Right lung (tissue), 5 donors: ENCODE measurements around the gene SEC16A. TPM values are rescaled to one million over a fixed set of nuclear protein-coding genes. Genes with fewer than 3 reads are reported as not detected.
A peak's percentile ranks its signal among the peaks of the same experiment; 100 is the strongest.
"Not testable (repeated sequence)": the region's sequence is repeated elsewhere in the genome, so short reads cannot be mapped to it uniquely, and the experiment has no call there.

Source experiments
- DNase-seq, 2 donors: peaks; one replicate each; pipeline ENCODE4 v3.0.0-alpha.2; 2013
- polyA plus RNA-seq, 5 donors: library from polyadenylated mRNA; unstranded; fragments of 120-200 nt; gene quantifications; one replicate each; pipeline versions ENCODE4 v1.2.1 to v1.2.3, GENCODE V29; 2013; ENCODE audit warnings: inconsistent platforms in 1 of 5, low replicate concordance in 1 of 5; ENCODE audit not compliant: insufficient read length in 5 of 5, insufficient read depth in 1 of 5

SEC16A gene
- polyA plus RNA-seq, 5 donors, result 42.9 to 65.9 (median 52.9) TPM

DNA sequence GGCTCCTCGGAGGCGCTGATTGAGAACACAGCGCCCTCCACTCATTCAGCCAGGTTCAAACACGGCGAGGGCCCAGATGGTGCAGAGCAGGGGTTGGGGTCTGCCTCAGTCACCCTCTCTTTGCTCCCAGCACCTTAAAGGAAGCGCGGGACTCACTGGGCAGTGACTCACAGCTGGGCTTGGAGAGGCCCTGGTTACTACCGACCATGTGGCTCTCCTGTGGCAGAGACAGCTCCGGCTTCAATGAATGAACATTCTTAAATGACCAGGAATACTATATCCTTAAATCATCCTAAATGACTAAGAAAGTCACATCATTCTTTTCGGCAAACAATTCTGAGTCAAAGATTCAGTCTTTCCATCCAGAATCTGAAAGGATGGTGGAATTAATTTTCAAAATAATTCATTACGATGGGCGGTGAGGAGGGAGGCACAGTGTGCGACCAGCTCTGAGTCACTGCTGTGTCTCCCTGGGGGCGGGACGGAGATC is 41.6 kb downstream of the SEC16A start:
- DNase-seq, result no peak

DNA sequence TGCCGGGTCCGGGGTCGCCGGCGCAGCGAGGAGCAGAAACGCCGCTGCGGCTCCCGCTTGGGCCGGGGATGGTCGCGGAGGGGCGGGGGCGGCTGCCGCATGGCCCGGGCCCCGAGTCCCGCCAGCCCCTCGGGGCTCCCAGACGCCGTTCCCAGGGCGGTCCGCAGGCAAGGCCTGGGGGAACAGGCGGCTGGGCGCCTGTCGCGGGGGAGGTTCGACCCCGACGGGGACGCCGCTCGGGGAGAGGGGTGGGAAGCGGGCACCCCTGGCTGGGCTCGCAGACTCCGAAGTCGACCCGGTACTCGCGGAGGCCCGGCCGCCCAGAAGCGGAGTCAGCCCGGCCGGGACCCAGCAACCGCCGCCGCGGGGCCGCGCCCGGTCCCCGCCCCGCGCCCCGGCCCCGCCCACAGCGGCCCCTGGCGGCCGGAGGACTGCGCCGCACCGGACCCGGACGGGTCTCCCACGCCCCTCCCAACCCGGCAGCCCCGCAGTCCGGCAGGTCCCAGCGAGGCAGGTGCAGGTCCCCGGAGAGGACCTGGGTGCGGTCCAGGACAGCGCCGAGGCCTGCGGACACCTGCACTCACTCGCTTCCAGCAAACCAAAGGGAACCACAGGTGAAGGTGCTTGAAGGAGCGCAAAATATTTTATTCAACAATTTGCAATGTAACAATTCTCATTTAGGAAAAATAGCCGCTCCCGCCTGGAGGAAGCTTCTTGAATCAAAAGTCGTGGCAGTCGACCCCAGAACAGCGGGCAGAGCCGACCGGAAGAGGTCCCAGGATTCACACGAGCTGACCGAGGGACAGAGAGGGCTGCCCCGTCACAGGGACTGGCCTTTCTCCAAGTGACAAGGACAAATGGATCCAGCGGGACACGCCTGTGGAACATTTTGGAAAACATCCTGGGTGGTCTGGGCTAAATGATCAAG is 43.1 kb downstream of the SEC16A start, which contains the start of gene INPP5E:
TSS of gene INPP5E (minus strand) at position 365 of the 928 bp plus-strand sequence. CDS start 426 bp downstream, outside the sequence.
- peak; percentile 58 to 70 for DNase-seq

DNA sequence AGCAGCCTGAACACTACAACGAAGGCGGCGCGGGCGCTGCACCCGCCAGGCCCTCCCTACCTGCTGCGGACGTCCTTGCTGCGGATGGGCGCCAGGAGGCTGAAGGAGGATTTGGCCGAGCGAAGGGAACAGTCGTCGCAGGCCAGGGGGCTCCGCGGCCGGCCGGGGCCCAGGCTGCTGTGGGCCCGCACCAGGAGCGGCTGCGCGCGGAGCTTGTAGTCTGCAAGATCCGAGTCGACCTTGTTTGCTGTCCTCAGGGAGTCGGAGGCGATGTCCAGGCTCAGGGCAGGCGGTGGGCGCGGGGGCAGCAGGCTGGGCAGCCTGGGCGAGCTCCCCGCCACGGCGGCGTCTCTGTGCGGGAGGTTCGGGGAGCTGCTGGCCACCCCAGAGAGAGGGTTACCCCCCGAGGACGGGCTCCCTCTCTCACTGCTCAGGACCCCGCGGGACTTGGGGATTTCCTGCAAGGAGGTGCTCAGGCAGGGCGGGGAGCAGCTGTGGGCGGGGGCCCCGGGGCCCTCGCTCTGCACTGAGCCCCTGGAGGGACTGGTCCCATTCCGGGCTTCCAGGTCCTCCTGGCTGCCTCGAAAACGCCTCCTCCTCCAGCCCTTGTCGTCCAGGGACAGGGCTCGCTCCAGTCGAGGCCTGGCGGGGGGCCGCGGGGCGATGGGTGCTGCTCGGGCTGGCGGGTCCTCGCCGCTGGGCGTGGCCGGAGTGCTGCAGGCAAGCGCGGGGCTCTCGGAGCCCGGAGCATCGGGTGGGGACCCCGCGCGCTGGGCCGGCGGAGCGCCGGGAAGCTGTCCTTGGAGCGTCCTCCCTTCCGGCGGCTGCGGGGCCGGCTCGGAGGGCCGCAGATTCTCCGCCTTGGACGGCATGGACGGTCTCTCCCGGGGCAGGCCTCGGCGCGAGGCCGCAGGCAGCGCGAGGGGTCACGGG is 44.0 kb downstream of the SEC16A start:
- peak; percentile 5 to 11 for DNase-seq

DNA sequence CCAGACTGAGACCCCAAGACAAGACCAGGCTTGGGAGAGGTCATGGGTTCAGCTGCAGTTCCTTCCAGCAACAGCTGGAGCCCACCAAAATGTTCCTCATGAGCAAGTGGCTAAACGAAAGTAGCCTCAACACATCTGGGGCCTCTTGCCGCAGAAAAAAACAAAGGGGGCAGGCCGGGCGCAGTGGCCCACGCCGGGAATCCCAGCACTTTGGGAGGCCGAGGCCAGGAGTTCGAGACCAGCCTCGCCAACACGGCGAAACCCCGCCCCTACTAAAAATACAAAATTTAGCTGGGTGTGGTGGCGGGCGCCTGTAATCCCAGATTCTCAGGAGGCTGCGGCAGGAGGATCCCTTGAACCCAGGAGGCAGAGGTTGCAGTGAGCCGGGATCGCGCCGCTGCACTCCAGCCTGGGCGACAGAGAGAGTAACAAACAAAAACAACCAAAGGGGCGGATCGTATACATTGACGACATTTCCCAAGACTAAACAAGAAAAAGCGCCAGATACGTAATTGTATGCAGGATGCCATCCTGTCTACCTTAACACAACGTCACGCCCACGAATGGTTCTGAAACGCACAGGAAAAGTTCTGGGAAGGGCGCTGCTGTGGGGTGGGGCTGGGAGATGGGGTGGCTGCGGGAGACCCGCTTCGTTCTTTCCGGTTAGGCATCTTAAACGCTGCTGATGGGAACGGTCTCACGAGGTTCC is 44.8 kb downstream of the SEC16A start:
- peak in 1 of 2 donors; percentile 6 for DNase-seq

DNA sequence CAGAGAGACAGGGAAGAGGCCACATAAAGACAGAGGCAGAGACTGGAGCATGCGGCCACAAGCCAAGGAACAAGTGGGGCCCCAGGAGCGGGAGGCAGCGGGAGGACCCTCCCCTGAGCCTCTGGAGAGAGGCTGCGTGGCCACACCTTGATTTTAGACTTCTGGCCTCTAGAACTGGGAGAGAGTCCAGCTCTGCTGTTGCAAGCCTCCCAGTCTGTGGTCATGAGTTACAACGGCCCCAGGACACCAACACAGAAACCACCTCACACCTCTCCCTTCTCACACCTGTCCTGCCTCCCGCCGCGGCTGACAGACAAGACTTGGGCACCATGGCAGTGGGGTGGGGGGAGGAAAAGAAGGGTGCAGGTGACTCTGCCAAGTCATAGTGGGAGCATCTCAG is 45.4 kb downstream of the SEC16A start:
- DNase-seq, result no peak

DNA sequence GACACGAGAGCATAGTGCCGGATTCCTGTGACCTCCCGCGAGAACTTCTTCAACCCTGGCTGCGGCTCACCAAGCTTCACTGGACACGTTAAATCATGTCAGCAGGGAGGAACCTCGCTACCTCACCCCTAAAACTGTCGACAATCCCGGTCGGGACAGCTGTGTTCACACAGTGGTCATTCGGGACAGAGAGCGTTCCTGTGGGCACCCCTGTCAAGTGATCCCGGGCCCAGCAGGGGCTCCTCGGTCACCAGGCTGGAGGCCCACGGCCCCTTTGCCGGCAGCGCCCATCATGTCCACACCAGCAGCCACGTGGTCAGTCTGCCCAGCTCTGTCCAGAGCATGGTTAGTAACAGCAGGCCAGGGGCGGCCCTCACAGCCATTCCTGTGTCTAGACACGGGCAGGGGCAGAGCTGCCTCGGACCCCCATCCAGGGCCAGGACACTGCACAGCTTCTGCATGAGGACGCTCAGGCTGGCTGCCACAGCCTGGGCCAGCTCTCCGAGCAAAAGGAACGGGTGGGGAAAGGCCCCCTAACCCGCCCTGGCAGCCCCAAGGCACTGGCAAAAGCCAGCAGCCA is 46.7 kb downstream of the SEC16A start:
- no peak for DNase-seq

DNA sequence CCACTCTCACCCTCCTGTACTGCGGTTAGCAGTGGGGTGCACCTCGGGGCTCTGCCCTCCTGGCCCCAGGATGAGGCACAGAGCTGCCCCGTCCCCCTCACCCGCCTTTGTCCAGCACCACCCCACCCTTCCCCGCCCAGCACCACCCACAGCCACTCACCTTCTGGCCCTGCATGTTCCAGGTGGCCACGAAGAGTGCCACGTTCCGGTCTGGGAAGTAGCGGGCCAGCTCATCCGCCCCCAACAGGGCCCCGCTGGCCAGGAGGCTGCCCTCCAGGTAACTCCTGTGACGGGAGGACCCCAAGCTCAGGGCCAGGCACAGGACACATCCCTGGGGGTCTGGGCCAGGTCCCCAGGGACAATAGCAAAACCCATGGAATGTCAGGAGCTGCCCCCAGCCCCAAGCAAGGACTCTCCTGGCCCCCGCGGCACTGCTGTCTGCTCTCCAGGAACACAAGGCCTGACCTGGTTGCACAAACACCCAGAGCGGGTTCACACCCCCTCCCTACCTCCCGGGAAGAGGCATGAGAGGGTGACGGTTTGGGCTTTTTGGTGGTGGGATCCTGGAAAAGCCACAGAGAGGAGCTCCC is 48.2 kb downstream of the SEC16A start:
- no peak for DNase-seq

DNA sequence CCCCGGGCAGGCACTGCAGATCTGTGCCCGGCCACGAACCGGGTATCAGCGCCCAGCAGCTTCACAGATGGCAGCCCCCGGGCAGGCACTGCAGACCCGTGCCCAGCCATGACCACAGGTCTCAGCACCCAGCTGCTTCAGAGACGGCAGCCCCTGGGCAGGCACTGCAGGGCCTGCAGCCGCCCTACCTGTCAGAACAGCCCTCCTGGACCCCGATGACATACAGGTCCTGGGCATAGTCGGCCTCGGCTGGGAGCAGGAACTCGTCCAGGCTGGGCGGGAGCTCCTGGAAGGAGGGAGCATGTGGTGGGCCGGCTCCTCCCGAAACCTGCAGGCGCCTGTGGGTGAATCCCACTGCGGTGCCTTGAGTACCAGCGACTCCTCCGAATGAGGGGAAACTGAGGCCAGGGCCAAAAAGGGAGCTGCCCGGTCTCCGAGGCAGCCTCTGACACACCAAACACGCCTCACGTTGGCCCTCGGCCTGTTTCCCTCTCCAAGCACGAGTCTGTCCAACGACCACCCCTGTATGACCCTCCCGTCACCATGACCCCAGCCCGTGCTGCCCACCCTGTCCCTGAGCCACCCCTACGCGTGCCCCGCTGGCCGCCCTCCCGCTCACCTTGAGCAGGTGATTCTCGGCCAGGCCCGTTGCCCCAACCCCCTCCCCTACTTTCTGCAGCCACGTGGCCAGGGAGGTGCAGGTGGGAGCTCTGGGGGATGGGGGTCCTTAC is 48.8 kb downstream of the SEC16A start:
- DNase-seq, result no peak

DNA sequence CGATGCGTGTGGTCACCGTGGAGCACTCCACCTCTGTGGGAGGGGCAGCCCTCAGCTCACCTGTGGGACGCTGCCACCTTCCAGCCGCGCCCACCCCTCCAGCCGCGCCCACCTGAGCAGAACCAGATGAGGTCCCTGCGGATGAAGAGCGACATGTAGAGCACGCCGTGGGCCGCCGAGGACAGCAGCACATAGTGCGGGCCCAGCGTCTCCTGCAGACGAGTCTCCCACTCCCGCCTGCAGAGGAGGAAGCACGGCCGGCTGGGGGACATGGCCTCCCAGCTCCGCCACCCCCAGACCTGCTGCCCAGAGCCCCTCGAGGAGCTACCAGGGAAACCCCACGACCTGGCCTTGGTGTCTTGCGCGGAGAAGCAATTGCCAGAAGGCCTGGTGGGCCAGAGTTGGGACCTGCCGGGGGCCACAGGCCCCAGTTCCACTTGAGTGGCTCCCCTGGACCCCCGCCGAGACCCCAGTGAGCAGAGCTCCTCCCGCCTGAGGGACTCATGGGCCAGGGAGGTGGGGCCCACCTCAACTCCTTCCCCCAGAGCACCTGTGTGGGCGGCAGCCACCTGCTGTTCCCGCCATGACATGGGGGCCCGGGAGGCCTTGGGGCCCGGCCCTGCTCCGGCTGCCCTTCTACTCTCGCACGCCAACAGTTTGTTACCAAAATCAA is 49.7 kb downstream of the SEC16A start:
- DNase-seq, result no peak

DNA sequence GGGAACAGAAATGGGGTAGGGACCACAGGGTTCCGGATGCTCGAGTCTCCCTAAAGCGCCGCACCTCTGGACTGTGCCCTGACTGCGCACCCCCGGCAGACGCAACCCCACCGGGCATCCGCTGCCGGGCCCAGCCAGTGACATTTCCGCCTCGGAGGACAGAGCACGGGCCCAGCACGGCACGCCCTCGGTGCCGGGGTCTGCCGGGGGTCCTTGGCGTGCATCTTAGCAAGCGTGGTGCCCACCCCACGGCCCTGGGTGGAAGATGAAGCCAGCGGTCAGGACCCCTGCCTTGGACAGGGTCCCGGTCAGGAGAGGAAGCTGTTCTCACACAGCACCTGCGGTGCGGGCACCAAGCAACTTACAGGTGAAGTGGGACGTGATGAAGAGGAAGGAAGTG is 50.2 kb downstream of the SEC16A start:
- DNase-seq, result no peak

DNA sequence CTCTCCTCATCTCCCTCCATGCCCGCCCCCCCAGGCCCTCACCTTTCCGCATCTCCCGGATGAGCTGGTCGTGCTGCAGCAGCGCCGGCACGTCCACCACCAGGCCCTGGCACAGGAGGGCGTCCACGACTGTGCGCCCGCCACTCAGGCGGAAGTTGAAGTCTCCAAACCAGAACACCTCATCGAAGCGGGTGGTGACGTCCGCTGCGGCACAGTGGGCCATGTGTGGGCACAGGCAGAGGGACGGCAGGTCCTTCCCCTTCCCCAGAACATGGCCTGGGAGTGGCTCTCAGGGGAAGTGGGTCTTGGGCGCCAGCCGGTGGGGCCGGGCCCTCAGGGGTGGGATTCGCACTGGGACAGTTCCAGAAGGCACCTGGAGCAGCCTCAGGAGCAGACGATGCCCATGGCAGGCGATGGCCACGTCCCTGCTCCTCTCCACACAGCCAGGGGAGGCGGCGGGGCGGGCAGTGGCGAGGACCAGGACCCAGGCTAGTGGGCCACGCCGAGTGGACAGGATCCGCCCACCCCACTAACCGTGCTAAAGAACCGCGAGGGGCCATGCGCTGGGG is 51.0 kb downstream of the SEC16A start:
- DNase-seq, result no peak

DNA sequence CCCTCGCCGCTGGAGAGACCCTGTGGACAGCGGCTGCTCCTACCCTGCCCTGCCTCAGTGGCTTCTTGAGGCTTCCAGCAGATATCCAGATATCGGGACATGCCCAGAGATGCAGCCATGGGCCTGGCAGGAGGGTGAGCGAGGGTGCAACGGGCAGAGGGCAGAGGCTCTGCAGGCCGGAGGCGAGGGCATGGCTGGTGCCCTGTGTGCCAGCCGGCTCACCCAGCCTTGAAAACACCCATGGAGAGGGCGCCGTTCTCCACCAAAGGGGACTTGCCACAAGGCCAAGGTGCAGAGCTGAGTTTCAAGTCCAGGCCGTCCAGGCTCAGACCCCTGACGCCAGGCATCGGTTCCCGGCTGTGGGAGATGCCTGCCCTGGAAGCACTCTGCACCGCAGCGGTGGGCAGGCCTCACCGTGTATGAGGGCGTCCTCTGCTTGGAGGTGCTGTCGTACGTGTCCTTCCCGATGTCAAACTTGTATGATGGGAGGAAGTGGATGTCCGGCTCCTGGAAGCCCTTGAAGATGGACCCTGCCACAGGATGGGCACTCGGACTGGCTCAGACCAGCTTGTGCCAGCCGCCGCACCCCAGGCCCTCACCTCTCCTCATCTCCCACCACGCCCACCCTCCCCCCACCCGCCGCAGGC is 52.1 kb downstream of the SEC16A start:
- DNase-seq, result no peak

DNA sequence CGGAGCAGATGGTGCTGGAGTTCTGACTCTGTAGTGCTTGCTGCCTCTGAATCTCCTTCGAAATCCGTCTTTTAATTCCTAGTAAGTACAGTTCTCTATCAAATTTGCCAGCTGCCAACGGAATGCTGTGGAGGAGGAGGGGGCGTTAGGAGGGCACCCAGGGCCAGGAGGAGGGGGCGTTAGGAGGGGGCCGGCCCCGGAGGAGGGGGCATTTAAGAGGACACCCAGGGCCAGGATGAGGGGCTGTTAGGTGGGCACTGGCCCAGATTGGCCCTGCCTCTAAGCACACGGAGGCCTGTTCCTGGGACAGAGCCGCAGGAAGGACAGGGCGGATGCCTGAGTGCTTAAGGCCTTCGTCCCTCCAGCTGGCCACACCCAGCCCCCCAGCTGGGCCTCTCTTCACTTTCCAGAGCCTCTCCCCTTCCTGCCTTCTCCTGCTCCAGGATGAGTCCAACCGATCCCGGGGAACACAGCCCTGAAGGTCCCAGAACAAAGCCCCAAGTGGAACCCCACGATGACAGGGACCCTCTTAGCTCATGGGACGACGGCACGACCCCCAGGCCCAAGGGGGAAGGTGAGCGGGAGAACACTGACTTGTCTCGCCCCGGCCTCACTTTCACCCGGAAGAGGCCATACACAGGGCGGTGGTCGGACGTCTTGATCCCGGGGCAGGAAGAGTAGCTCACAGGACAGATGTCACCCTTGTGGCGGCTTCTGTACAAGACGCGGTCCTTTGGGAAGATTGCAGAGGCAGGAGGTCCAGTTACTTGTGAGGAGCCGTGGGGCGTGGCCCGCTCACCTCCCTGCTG is 53.0 kb downstream of the SEC16A start:
- DNase-seq, result no peak

DNA sequence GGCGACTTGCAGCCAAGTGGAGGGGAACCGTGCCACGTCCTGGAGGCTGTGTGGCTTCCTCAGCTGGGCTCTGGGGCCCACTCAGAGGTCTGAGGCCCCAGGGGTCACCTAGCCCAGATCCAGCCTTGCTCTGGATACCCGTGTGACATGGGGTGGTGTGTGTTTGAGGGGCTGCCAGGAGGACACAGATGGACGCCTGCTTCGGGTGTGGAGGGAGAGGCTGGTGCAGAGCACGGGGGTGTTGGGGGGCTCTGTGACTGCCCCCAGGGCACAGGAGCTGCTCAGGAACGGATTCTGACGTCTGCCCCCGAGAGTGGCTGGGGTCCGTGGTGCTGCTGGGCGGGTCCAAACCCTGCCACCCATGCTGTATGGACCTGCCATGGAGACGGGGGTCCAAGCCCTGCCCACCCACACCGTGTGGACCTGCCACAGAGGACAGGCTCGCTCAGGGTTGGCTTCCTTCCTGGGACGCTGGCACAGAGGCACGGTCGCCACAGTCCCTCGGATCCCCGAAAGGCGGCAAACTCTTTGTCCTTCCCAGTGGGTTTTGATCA is 53.7 kb downstream of the SEC16A start:
- DNase-seq, result no peak

DNA sequence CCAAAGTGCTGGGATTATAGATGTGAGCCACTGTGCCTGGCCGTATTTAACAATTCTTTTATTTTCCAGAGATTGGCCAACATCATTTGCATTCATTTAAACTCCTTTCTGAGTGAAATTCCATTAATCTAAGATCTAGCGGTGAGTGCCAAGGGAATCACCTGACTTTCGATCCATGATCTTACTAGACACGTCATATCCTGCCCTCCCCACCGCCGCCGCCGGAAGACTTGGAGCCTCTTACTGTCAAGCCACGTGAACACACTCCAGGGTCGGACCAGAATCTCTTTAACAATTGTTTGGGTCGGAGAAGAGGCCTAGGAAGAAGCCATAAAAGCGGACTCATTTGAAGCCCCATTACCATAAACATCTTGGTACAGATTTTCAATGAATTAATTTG is 56.1 kb downstream of the SEC16A start:
- DNase-seq, result no peak

DNA sequence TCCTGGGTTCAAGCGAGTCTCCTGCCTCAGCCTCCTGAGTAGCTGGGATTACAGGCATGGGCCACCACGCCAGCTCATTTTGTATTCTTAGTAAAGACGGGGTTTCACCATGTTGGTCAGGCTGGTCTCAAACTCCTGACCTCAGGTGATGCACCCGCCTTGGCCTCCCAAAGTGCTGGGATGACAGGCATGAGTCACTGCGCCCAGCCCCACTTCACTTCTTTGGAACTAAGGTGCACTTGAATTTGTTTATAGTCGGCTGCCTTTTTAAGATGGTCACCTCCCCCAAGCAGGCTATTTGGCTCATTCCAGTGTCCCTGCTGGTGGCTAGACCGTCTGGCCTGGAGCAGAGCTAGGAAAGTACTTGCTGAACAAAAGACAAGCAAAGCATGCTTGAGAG is 57.5 kb downstream of the SEC16A start:
- not testable (repeated sequence) for DNase-seq

DNA sequence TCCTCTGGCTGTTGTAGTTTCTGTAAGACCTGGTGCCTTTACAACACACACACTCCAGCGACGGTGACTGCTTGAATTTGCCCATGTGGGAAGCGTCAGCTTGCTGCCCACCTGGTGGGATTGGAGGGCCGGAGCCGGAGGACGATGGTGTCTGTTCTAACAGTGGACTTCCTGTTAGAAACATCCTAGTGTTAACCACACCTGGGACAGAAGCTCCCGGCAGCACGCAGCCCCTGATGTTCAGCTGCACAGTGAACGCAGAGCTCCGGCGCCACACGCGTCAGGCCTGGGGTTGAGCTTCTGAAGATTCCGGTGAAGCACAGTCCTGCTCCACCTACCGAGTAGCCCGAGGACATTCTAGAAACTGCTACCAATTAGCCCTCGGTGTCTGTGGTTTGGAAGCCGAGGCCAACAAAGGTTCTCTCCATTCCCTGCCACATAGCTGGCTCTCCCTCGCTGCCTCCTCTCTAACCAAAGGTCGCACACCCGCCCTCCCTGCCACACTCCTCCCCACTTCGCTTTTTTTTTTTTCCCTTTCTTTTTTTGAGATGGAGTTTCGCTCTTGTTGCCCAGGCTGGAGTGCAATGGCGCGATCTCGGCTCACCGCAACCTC is 58.0 kb downstream of the SEC16A start:
- no peak for DNase-seq
